ENCODE results near the gene E2F3. TPM values are rescaled to one million over a fixed set of nuclear protein-coding genes. Genes with fewer than 3 reads are reported as not detected.

E2F3 gene
- total RNA-seq, 1 experiment from 2014 or later: 30.2 TPM

- ATAC-seq (no peak), DNase-seq (ENCODE audit: low spot score) (no peak)
- Mint-ChIP-seq H3K4me1 (peaks cover 10% of the 10 kb centered on the region), H3K36me3 (peaks cover 13% of the 10 kb centered on the region), H3K9me3 (no peaks in the 10 kb centered on the region), H3K4me3 (no peak overlapping the region), H3K27ac (no peak overlapping the region), H3K27me3 (ENCODE audit: low read depth) (no peaks in the 10 kb centered on the region)
- ChIA-PET CTCF (interaction anchor here (0.9 kb wide), 1 partner anchor 12 kb away, joined by 4 read pairs; no protein-coding TSS in a partner anchor), POLR2A (no interaction called here)
- TF ChIP-seq SMAD4 (CRISPR knock-in tag; IDR thresholded peaks at IDR 0.05) (no peak), ATF2 (CRISPR knock-in tag; IDR thresholded peaks at IDR 0.05; ENCODE audit: borderline replicate concordance, low read depth) (no peak), ETV6 (CRISPR knock-in tag; IDR thresholded peaks at IDR 0.05) (no peak), NR2C2 (CRISPR knock-in tag; IDR thresholded peaks at IDR 0.05) (no peak), TEAD1 (CRISPR knock-in tag; IDR thresholded peaks at IDR 0.05) (no peak), NFE2L1 (CRISPR knock-in tag; IDR thresholded peaks at IDR 0.05) (no peak), ATF1 (CRISPR knock-in tag; IDR thresholded peaks at IDR 0.05) (no peak)
- TF ChIP-seq, protein P1, sequence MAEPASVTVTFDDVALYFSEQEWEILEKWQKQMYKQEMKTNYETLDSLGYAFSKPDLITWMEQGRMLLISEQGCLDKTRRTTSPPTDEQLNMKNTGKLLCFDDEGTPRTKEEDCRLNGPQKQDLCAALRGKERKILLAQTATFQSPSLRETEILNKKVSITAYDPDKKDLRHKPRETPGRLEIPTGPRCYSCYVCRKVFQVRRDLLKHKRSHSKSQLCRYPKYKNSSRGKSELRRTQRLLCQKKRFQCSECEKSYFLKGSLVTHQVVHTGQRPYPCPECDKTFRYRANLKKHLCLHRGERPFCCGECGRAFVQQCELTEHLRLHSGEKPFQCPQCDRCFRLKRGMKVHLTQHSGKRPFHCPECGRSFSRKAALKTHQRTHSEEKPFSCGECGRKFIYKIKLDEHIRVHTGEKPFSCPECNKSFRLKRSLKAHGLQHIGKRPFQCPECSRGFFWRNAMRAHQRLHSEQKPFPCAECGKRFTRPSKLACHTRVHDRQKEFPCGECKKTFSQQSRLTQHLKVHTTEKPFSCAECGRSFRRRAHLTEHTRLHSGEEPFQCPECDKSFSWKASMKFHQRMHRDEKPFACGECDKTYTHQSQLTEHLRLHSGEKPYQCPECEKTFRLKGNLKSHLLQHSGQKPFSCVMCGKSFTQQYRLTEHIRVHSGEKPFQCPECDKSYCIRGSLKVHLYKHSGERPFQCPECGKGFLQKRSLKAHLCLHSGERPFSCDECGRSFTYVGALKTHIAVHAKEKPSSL (CRISPR knock-in tag; conservative IDR thresholded peaks at IDR 0.05): no peak
- TF ChIP-seq, protein P2, sequence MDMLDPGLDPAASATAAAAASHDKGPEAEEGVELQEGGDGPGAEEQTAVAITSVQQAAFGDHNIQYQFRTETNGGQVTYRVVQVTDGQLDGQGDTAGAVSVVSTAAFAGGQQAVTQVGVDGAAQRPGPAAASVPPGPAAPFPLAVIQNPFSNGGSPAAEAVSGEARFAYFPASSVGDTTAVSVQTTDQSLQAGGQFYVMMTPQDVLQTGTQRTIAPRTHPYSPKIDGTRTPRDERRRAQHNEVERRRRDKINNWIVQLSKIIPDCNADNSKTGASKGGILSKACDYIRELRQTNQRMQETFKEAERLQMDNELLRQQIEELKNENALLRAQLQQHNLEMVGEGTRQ (CRISPR knock-in tag; IDR thresholded peaks at IDR 0.05): no peak
- TF ChIP-seq, protein P3, sequence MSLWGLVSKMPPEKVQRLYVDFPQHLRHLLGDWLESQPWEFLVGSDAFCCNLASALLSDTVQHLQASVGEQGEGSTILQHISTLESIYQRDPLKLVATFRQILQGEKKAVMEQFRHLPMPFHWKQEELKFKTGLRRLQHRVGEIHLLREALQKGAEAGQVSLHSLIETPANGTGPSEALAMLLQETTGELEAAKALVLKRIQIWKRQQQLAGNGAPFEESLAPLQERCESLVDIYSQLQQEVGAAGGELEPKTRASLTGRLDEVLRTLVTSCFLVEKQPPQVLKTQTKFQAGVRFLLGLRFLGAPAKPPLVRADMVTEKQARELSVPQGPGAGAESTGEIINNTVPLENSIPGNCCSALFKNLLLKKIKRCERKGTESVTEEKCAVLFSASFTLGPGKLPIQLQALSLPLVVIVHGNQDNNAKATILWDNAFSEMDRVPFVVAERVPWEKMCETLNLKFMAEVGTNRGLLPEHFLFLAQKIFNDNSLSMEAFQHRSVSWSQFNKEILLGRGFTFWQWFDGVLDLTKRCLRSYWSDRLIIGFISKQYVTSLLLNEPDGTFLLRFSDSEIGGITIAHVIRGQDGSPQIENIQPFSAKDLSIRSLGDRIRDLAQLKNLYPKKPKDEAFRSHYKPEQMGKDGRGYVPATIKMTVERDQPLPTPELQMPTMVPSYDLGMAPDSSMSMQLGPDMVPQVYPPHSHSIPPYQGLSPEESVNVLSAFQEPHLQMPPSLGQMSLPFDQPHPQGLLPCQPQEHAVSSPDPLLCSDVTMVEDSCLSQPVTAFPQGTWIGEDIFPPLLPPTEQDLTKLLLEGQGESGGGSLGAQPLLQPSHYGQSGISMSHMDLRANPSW (CRISPR knock-in tag; conservative IDR thresholded peaks at IDR 0.05; ENCODE audit: low read depth): no peak
- TF ChIP-seq, protein P4, sequence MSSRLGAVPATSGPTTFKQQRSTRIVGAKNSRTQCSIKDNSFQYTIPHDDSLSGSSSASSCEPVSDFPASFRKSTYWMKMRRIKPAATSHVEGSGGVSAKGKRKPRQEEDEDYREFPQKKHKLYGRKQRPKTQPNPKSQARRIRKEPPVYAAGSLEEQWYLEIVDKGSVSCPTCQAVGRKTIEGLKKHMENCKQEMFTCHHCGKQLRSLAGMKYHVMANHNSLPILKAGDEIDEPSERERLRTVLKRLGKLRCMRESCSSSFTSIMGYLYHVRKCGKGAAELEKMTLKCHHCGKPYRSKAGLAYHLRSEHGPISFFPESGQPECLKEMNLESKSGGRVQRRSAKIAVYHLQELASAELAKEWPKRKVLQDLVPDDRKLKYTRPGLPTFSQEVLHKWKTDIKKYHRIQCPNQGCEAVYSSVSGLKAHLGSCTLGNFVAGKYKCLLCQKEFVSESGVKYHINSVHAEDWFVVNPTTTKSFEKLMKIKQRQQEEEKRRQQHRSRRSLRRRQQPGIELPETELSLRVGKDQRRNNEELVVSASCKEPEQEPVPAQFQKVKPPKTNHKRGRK (CRISPR knock-in tag; IDR thresholded peaks at IDR 0.05; ENCODE audit: borderline replicate concordance): no peak
- TF ChIP-seq, protein P5, sequence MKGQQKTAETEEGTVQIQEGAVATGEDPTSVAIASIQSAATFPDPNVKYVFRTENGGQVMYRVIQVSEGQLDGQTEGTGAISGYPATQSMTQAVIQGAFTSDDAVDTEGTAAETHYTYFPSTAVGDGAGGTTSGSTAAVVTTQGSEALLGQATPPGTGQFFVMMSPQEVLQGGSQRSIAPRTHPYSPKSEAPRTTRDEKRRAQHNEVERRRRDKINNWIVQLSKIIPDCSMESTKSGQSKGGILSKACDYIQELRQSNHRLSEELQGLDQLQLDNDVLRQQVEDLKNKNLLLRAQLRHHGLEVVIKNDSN (CRISPR knock-in tag; IDR thresholded peaks at IDR 0.05): no peak
These were observed 137.2 kb downstream of the E2F3 start for GRCh38 chr6:20538907-20539306.

- no peak overlapping the region for H3K27ac Mint-ChIP-seq
- CTCF ChIA-PET: no interaction called here
- no peaks in the 10 kb centered on the region for H3K9me3 Mint-ChIP-seq
- H3K4me1 Mint-ChIP-seq: peaks cover 9% of the 10 kb centered on the region
- peaks cover 13% of the 10 kb centered on the region for H3K36me3 Mint-ChIP-seq
- no peak for DNase-seq (ENCODE audit: low spot score)
- H3K4me3 Mint-ChIP-seq: no peak overlapping the region
- no peak for ATAC-seq
- H3K27me3 Mint-ChIP-seq (ENCODE audit: low read depth): no peaks in the 10 kb centered on the region
- POLR2A ChIA-PET: no interaction called here
- no peak for TF ChIP-seq MLX (CRISPR knock-in tag; IDR thresholded peaks at IDR 0.05)
- TF ChIP-seq, protein P3 (CRISPR knock-in tag; conservative IDR thresholded peaks at IDR 0.05; ENCODE audit: low read depth): no peak
- TF ChIP-seq, protein P6, sequence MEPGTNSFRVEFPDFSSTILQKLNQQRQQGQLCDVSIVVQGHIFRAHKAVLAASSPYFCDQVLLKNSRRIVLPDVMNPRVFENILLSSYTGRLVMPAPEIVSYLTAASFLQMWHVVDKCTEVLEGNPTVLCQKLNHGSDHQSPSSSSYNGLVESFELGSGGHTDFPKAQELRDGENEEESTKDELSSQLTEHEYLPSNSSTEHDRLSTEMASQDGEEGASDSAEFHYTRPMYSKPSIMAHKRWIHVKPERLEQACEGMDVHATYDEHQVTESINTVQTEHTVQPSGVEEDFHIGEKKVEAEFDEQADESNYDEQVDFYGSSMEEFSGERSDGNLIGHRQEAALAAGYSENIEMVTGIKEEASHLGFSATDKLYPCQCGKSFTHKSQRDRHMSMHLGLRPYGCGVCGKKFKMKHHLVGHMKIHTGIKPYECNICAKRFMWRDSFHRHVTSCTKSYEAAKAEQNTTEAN (CRISPR knock-in tag; IDR thresholded peaks at IDR 0.05): no peak
- TF ChIP-seq EMX1 (CRISPR knock-in tag; IDR thresholded peaks at IDR 0.05): no peak
These were observed 137.7 kb downstream of the E2F3 start for GRCh38 chr6:20539387-20539786.

Measured in WTC11 (cell line).